GM12873 (cell line): ENCODE data around the gene EPS8L1.

Source experiments
- TF ChIP-seq, protein P1 (sequence below): IDR thresholded peaks from 2 replicates; pipeline ENCODE4 v1.5.1; 2012; ENCODE audit warnings: low read depth, mild to moderate bottlenecking, moderate library complexity, low read length, control low read depth; ENCODE audit not compliant: insufficient read depth; ENCODE audit errors: missing control alignments

EPS8L1 gene

DNA sequence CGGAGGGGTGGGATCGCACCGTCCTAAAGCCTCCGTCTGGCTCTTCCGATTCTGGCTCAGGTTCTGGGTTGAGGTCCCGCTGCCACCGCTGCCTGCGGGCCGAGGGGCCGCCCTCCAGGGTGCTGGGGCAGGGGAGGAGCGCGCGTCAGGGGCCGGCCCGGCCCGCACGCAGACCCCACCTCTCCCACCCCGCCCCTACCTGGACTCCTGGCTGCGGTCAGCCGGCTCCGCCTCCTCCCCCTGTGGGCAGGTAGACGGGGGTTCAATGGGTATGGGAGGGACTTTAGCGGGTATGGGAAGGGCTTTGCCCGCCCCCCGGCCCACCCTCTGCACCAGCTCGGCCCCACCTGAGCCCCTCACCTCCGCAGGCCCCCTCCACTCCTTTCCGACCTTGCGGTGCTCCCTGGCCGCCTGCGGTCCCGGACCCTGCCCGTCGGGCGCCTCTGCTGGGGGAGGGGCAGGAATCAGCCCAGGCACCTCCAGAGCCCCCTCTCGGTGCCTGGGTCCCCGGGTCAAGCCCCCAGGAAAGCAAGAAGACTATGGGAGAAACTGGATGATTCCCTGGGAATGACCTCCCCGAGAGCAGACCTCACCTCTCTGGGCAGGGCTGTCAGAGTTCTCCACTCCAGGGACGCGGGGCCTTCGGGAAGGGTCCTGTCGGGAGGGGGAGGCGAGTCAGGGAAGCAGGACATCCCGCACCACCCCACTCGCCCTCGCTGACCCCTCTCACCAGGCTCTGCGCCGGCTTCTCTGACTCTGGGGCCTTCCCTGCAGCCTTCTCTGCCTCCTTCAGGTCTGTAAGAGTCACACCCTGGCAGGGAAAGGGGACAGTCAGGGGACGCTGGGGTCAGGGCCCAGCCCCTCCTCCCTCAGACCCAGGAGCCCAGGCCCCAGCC, 17.0 kb downstream of the EPS8L1 start:
- TF ChIP-seq, protein P1, sequence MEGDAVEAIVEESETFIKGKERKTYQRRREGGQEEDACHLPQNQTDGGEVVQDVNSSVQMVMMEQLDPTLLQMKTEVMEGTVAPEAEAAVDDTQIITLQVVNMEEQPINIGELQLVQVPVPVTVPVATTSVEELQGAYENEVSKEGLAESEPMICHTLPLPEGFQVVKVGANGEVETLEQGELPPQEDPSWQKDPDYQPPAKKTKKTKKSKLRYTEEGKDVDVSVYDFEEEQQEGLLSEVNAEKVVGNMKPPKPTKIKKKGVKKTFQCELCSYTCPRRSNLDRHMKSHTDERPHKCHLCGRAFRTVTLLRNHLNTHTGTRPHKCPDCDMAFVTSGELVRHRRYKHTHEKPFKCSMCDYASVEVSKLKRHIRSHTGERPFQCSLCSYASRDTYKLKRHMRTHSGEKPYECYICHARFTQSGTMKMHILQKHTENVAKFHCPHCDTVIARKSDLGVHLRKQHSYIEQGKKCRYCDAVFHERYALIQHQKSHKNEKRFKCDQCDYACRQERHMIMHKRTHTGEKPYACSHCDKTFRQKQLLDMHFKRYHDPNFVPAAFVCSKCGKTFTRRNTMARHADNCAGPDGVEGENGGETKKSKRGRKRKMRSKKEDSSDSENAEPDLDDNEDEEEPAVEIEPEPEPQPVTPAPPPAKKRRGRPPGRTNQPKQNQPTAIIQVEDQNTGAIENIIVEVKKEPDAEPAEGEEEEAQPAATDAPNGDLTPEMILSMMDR: no peak

DNA sequence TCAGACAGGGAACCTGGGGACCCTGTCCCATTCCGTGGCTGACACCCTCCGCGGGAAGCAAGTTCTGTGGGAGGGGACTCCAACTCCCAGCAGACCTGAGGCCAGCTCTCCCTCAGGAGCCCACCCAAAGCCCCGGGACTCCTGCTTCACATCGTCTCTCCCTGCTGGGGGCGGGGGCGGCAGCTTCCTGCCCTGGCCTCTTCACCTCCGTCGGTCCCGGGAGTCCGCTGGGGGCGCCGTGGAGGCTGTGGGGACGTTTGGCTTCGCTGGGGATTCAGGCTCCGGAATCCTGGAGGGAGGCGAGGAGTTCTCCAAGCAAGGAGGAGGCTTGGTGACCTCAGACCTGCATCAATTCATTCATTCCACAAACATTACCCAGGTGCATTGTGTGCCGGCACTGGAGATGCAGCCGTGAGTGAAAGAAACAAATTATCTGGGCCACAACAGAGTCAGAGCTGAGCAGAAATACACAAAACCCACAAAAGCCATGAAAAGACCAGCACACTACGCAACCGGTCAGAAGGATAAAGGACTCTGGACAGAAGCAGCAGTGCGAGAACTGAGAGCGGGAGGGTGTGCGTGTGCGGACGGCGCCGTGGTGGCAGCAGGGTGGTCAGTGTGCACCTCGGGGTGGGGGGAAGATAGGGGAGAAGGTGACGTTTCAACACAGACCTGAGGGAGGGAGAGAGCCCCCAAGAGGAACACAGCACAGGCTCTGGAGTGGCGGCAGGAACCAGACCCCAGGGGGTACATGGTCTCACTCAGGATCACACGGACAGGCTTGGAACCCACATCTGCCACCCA, 19.0 kb downstream of the EPS8L1 start:
- TF ChIP-seq, protein P1: no peak

DNA sequence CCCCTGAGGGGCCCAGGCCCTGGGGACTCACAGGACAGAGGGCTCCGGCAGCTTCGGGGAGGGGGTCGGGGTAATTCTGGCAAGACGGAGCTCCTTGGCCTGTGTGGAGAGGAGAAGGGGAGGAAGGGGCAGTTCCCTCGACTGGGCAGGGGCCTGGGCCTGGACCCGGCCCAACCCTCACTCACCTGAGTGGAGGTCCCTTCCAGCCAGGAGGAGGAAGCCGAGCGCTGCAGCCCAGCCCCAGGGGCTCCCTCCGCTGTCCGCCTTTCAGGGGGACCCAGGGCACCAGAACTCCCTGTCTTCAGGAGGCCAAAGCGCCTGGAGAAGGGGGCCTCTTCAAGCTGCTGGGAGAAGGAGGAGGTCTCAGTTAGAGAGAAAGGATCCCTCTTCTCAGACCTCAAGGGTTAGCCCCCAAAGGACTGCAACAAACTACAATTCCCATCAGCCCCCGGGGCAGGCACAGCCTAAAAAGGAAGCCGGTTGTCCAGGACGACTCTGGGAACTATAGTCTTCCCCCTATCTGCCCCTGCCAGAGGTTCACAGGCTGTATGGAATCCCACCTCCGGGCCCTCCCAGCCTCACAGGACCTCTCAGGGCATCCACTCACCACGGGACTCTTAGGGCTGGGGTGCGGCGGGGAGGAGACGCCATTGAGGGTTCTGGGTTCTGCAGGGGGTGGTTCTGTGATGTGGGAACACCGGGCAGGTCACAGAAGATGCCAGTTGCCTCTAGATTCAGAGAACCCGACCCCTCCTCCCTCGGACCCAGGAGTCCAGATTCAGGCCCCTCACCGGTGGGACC, 19.8 kb downstream of the EPS8L1 start:
- TF ChIP-seq, protein P1: no peak

DNA sequence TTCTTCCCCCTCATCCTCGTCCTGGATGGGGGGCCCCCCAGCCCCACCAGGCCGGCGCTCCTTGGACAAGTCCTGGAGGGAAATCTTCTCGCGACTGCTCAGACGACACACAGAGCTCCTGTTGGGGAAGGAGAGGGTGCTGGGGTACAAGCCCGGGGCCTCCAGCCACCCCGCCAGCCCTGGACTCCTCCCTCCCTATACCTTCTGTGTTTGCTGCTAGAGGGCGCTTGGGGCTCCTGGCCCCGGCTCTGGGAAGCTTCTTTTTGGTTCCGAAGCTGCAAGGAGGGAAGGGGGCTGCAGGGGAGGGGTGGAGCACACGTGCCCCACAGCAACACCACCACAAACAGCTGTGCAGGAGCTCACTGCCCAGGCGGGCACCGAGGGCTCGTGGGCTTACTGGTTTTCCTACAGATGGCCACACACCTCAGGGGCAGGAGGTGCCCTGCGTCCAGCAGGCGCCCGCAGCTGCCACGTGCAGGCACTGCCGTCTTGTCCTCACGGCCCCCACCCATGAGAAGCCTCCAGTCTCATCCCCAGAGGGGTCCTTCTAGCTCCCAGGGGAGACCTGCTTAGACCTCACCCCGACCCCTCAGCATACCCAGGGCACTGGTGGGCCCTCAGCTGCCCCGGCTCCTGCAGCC, 20.5 kb downstream of the EPS8L1 start:
- TF ChIP-seq, protein P1: no peak

DNA sequence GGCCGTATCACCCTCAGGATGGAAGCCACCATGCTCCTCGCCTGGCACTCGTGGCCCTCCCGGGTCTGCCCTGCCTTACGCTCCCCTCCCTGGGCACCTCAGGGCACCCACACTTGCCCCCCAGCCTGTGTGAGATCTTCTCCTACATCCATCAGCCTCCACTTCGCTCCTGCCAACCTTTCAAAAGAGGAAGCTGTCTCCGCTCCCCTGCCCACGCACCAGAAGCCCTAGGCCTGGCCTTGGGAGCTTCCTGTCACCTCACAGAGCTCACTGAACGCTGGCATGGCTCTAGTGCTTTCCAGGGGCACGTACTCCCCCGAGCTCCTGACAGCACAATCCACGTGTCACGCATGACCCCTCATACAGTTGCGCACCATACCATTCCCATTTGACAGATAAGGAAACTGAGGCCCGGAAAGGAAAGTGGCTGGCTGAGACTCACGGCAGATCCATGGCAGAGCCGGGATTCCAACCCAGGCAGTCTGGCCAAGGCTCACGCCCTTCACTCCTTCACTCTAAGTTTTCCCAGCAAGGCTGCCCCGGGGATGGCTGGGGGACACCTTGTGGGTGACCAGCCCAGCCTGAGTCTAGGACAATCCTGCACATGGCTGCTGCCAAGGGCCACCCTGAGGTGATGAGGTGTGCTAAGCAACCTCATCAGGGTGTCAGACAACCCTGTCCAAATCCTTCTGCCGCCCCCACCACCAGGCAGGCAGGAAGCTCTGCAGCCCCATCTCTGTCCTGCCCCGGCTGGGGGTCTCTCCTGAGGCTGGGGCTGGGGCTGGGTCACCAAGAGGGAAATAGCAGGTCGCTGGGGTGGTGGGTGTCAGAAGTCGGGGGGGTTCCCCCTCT, 22.4 kb downstream of the EPS8L1 start:
- TF ChIP-seq, protein P1: no peak
